Ovary (tissue), 3 donors: ENCODE results near the gene RNU6-9.

Experiments
- CTCF ChIP-seq, 3 donors: fragments of 450-650 bp in 2 of 3; fragments of 200-600 bp in 1 of 3; IDR thresholded peaks; one replicate each; pipeline versions ENCODE4 v1.5.1 to v1.8.0; 2016 to 2022; ENCODE audit warnings: antibody characterized with exemption in 3 of 3, mild to moderate bottlenecking in 1 of 3
- EP300 ChIP-seq: sonication (generic); formaldehyde crosslinking; IDR thresholded peaks from one replicate; pipeline ENCODE4 v1.6.1; 2017; ENCODE audit warnings: antibody characterized with exemption
- POLR2A ChIP-seq: fragments of 450-650 bp; IDR thresholded peaks from one replicate; pipeline ENCODE4 v1.6.1; 2017; ENCODE audit warnings: antibody characterized with exemption, mild to moderate bottlenecking, moderate library complexity
- donor health status: DM: no; HTN: no; CAD: no.

GRCh38 chr19:873084-873483 lies 20.2 kb upstream of the RNU6-9 start:
- TF ChIP-seq CTCF (IDR thresholded peaks at IDR 0.05) (no peak), POLR2A (no peak), EP300 (no peak)
